Stimulated activated CD8-positive, alpha-beta memory T cell treated with anti-CD3 and anti-CD28 coated beads, Interleukin-12 subunit alpha, Interleukin-12 subunit beta, amount 100 ng/mL, for 4 hours (primary cell): ENCODE data around the gene RNU5D-1.
"Not testable (repeated sequence)": the region's sequence is repeated elsewhere in the genome, so short reads cannot be mapped to it uniquely, and the experiment has no call there.

ENCODE experiments used
- DNase-seq: peaks from one replicate; pipeline ENCODE4 v3.0.0-alpha.2; 2020; ENCODE audit warnings: low read depth

Gene RNU5D-1

DNA sequence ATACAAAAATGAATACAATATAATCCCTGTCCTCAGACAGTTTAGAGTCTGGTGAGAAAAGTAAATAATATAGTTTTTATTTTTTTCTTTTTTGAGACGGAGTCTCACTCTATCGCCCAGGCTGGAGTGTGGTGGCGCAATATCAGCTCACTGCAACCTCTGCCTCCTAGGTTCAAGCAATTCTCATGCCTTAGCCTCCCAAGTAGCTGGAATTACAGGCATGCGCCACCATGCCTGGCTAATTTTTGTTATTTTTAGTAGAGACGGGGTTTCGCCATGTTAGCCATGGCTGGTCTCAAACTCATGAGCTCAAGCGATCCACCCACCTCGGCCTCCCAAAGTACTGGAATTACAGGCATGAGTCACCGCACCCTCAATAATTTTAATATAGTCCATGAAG lies 31.6 kb downstream of the RNU5D-1 start:
- not testable (repeated sequence) for DNase-seq

DNA sequence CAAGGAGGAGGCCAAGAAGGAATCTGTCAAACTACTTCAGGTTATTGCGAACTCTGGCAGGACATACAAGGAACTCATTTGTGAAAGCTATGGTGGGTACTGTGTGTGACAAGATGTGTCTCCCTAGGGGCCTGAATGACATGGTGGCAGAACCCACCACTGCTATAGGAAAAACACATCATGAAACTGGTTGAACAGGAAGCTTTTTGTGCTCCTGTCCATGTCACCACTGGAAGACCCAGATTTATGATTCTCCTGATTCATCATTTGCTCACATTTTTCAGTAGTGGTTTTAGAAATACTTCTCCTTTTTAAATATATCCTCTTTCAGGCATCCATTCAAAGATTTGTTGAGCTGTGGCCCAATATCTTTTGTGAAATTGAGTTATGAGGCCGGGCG lies 32.8 kb downstream of the RNU5D-1 start:
- no peak for DNase-seq

DNA sequence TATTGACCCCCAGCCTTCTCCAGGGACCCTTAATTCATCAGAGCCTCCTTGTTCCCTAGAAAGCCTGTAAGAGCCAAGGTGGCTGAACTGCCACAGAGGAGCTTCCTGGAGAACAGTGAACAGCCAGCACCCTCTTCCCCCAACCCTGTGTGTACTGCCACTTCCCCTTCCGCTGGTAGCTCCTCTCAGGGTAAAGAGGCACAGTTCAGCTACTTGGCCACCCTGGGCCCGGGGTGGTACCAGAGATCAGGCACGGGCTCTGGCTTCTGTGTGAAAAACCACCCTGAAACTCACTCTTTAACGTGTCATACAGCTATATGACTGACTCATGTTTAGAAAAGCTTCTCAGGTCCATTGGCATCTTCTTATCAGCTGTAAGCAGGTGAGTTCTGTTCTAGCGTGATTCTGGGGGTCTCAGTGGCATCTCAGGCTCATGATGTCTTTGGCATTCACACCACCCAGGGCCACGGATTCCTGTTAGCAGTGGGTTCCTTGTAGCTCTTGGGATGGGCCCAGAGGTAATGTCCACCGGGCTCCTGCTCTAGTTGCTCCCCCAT lies 34.1 kb downstream of the RNU5D-1 start:
- peak; percentile 4 for DNase-seq

DNA sequence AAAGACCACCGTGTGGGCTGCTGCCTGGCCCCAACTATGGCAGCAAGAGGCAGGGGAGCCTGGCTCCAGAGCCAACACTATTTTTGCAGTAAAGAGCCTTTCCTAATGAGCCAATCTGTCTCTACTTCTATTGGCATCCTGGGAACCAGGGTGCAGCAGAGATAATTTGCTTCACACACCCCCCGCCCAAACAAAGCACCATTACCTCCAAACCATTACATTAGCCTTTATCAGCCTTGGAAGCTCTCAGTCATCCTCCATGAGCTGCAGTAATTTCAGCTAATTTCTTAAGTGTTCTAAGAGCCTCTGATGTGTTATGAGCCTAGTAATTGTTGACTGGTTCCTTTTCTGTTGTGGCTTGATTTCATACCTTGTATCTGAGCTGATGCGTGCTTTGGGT lies 34.9 kb downstream of the RNU5D-1 start:
- no peak for DNase-seq

DNA sequence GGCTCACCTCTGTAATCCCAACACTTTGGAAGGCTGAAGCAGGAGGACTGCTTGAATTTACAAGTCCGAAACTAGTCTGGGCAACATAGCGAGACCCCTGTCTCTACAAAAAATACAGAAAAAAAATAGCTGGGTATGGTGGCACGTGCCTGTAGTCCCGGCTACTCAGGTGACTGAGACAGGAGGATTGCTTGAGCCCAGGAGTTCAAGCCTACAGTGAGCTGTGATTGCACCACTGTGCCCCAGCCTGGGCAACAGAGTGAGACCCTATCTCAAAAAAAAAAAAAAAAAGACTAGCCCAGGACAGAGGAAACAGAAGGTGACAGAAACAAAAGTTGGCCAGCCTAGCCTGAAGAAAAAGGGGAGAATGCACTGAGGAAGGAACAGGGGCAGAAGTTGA lies 35.3 kb downstream of the RNU5D-1 start:
- DNase-seq, result no peak

DNA sequence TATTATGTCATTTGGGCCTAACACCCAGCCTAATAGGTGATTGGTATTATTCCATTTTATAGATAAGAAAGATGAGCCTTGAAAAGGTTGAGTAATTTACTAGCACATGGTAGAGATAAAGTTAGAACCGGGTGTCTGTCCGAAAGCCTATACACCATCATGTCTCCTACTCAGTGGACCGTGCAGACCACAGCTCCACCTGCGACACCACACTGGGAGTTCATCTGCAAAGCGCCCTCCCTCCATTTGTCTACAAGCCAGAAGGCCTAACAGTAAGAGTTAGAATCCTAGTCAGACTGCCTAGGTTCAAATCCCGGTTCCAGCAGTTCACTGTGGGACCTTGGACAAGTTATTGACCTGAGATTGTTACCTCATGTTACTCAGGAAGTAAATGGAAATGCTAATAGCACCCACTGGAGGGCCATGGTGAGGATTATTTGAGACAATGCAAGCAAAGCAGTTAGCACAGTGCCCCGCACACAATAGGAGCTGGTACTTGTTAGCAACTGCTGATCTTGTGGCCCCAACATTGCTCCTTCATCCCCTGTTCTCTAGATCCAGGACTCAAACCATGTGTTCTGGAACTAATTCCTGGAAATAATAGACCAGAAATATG lies 36.0 kb downstream of the RNU5D-1 start:
- DNase-seq, result no peak

DNA sequence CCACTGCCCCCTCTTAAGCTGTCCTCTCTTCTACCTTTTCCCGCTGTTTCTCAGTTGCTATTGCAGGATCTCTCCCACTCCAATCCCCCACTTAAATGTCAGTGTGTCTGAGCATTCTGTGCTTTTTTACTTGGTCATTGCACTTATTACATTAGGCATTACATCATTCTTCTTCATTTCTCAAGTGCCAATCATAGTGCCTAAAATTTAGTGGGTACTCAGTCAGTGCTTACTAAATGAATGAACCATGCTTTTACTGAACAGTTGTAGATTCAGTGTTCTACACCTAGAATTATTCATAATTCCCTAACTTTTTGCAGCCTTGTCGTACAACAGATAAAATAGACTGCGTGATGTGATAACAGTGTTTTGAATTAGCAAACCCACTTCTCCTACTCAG lies 37.1 kb downstream of the RNU5D-1 start:
- no peak for DNase-seq

DNA sequence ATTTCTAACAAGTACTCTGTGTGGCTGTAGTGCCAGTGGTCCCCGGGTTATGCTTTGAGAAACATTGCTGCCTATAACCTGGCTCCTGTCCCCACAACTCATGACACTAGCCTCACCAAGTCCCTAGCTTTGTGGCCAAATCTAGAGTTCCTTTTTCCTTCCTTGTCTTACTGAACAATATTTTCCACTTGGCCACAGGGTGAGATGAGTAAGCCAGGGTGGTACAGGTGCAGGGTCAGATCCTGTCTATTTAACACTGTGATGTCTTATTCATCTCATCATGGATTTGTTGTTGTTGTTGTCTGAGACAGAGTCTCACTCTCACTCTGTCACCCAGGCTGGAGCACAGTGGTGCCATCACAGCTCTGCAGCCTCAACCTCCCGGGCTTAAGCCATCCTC lies 37.8 kb downstream of the RNU5D-1 start:
- DNase-seq, result no peak

DNA sequence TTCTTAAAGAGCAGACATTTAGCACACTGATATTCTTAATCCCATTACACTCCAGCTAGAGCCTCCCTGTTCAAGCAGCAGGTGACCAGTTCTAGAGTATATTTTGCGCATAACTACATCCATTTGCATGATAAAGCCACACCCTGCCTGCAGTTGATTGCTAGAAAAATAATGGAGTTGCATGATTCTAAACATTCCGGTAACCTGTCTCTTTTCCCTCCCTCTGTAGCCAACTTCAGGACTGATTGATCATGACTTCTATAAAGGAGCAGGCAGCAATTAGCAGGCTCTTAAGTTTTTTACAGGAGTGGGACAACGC lies 41.6 kb downstream of the RNU5D-1 start:
- DNase-seq, result no peak

DNA sequence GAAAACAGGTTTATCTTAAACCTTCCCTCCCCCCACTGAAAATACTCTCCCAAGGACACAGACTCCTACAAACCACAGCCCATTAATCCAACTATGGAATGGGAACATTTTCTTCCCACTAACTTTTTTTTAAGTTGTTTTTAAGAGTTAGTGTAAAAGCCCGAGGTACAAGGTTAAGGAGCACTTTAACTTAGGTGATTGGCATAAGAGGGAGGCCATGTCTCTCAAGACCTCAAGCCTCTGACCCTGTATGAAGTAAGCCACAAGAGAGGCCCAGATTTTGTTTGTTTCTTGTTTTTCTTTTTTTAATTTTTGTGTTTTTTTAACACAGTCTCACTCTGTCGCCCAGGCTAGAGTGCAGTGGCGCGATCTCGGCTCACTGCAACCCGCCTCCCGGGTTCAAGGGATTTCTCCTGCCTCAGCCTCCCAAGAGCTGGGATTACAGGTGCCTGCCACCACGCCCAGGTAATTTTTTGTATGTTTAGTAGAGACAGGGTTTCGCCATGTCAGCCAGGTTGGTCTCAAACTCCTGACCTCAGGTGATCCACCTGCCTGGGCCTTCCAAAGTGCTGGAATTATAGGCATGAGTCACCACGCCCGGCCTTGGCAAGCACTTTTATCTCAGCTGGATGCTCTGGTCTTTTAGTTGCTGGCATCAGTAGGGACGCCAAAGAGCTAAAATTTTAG lies 42.1 kb downstream of the RNU5D-1 start:
- no peak for DNase-seq

DNA sequence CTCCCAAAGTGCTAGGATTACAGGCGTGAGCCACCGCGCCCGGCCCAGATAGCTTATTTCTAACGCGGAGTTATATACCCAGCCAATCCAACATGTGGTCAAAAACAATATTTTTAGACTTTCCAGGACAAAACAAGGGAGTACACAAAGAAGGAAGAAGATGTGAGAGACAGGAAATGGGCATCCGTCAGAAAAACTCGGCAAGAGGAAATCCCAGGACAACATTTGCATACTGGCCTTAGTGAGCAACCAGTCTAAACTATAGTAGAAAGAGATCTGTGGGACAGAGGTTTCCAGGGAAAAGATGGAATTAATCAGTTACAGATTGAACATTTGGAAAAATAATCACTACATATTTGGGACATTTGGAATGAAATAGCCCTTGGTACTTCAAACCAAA lies 45.1 kb downstream of the RNU5D-1 start:
- no peak for DNase-seq

DNA sequence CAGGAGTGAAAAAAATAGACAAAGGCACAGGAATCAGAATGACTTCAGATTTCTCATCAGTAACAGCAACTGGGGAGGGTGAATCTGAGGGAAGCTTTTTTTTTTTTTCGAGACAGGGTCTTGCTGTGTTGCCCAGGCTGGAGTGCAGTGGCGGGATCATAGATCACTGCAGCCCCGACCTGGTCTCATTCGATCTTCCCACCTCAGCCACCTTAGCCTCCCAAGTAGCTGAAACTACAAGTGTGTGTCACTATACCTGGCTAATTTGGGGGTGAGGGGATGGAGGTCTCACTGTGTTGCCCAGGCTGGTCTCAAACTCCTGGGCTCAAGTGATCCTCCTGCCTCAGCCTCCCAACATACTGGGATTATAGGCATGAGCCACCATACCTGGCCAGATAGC lies 45.8 kb downstream of the RNU5D-1 start:
- DNase-seq, result no peak

DNA sequence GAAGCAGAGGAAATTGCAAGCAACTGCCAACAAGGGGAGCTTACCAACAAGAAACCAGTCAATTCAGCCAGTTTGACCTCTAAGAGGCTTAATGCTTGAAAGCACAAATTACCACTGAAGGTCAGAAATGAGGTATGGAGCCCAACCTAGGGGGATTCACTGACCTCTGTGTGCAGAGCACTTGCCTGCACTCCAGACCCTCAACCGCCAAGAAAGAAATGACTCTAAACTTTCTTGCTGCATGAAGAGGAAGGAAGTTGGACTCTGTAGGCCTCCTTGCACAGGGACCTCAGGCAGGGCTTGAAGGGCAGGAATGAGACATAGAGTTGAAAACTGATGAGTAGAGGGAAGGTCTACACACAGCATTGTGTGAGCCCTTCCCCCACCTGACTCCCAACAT lies 46.4 kb downstream of the RNU5D-1 start:
- DNase-seq, result no peak

DNA sequence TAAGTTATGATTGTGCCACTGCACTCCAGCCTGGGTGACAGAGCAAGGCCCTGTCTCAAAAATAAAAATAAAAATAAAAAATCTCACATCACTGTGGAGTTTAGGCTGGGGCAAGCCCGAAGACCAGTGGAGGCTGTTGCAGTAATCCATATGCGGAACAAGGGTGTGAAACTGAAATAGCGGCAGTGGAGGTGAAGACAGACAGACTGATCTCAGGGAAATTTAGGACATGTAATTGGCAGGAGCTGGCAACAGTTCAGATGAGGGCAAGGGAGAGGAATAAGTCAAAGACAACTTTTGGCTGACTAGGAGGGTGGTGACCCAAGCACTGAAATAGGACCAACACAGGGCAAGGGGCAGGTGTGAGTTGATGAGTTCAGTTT lies 48.1 kb downstream of the RNU5D-1 start:
- DNase-seq, result no peak

DNA sequence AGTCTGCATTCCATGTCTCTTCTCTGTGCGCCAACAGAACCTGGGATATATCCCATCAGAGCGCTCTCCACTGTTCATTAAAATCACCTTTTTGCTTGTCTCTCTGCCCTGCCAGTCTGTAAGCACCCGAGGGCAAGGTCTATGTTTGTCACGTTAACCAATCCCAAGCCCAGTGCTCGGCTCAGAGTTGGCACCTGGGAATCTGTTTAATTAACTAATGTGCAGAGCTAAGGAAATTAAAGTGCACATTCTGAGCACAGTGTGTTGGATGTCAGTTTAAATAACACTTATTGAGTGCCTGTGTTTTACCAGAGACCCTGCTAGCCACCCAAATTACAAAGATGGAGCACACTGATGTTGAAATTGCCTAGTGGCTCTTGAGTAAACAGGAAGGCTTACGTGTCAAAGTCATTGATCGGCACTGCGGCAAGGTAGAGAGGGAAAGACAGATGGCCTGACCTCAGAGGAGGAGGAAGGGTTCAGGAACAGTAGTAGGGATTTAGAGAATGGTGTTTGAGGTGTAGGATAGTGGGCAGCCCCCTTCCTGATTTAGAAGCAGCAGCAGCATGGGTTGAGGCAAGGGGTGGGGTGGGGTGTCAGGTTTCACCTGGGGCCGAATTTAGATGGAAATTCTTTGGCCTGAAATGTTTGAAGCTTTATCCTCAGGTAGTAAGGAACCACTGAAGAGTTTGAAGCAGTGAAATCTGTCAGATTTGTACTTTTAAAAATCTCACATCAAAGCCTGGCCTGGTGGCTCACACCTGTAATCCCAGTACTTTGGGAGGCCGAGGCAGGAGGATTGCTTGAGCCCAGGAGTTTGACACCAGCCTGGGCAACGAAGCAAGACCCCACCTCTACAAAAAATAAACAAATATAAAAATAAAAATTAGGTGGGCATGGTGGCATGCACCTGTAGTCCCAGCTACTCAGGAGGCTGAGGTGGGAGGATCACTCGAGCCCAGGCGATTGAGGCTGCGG lies 48.8 kb downstream of the RNU5D-1 start:
- no peak for DNase-seq
